Umbilical cord (tissue), 2 donors: ENCODE results near the gene ROR1. TPM values are rescaled to one million over a fixed set of nuclear protein-coding genes. Genes with fewer than 3 reads are reported as not detected.
A peak's percentile ranks its signal among the peaks of the same experiment; 100 is the strongest.
"Not testable (repeated sequence)": the region's sequence is repeated elsewhere in the genome, so short reads cannot be mapped to it uniquely, and the experiment has no call there.

Experiments used
- DNase-seq: peaks from one replicate; pipeline ENCODE4 v3.0.0-alpha.2; 2015; ENCODE audit warnings: low spot score
- total RNA-seq: library from RNA; depleted of rRNA; stranded (reverse); fragments of >200 nt; gene quantifications from one replicate; pipeline ENCODE4 v1.2.3, GENCODE V29; 2014; ENCODE audit warnings: low replicate concordance; ENCODE audit not compliant: insufficient read depth

ROR1 gene
- total RNA-seq, 1 donor from 2014 or later = 22.4 TPM

DNA sequence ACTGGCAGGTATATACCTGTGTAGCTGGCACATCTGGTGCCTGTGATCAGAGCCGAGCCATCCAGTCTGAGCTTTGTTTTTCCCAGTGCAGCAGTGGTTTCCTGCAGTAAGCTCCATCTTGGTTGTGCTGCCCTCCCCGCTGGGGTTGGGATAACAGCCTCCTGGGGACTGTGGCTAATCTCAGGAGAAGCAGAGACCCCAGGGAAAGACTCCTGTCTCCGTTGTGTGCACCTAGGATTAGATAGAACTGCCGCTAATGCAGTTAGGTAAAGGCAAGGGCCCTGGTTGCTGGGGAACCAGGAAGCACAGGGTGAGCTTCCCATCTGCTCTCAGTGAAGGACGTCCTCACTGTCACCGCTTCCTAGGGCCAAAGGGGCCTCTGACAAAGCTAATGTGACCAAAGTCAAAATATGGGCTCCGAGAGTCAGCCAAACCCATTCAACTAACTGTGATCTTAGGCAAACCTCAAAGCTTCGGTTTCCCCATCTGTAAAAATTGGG, 20.0 kb downstream of the ROR1 start:
- DNase-seq = no peak

DNA sequence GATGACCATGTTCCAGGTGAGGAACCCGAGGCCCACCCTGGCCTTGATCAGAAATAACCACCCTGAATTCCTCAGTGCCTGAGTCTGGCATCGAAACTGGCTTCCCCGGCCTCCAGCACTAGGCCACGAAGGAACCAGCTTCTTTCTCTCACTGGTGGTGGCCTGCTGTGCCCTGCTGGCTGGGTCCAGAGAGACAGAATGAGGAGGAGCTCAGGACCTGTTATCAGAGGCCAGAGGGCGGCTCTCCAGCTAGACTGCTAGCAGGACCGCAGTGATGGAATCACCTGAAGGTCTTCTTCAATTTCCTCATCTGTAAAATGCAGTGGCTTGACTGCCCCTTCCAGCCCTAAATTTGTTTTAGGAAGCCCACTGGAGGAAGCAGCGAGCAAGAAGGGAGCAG, 20.5 kb downstream of the ROR1 start:
- no peak for DNase-seq

DNA sequence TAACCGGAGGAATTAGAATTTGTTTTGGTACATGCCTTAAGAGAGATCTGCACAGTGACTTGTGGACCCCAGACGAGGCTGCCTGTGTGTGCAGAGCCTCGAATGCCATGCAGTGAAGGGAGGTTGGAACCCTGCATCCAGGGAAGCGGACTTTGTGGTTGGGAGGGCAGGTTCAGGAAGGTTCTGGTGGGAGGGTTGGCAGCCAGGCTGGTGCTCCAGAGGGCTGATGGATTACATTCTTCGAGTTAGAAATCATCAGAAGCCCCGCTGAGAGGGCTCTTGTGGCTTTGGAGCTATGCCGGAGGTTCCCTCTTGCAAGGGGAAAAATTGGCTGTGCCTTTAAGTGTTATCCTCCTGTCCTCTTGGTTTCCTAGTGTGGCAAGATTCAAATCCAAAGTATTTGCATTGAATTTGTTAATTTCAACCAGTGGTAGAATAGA, 21.1 kb downstream of the ROR1 start:
- DNase-seq = no peak

DNA sequence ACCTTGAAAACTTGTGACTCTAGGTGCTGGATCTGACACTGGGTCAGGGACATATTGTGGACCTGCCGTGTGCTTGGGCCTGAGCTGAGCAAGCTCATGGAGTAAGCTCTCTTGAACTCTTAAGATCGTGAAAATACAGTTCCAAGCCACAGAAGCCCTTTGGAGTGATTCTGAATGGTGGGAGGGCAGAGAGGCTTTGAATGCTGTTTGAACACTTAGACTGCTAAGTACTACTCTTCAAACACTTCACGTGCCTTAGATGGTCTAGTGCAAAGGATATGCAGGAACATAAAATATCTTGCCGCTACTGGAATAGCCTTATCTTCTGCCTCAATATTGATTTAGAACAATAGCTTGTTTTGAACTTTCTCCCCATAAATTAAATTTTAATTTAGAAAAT, 21.6 kb downstream of the ROR1 start:
- DNase-seq = no peak

DNA sequence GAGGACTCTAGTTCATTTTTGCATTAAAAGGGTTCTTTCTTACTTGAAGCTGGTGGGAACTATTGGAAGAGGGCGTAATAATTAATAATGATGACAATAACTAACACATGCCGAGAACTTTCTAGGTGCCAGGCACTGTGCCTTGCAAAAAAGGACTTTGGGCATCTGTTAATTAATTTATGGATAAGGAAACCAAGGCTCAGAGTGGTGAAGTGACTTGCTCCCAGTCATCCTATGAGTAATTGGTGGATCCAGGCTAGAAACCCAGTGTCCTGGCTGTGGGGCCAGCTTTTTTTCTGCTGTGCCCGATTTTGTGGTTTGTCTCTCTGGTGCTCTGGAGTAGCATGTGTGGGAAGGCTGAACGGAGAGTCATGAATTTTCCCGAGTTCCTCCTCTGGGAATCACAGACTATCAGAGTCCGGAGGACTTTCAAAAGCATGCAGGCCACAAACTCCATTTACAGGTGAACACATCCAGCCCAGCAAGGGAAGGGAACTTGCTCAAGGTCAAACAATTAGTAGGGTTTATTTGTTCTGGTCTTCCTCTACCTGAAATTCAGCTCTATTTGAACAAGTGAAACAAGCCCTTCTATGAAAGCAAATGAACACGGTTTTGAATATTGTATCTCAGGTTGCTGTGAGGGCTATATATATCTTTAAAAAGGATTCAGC, 23.4 kb downstream of the ROR1 start:
- DNase-seq = no peak

DNA sequence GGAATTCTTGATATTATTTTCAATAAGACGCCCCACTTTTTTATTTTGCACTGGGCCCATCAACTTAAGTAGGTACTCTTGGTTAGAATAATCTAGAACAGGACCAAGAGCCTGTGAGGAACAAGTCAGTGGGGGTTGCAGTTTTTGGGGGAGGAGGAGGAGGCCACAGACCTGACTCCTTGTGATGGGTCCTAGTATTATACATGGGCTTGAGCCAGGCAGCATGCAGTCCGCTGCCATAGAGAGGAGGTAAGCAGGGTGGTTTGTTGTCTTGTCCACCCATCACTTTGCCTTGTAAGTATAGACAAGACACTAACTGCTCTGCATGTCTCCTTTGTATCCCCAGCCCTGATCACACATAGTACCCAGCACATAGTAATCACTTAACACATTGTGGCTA, 24.5 kb downstream of the ROR1 start:
- no peak for DNase-seq

DNA sequence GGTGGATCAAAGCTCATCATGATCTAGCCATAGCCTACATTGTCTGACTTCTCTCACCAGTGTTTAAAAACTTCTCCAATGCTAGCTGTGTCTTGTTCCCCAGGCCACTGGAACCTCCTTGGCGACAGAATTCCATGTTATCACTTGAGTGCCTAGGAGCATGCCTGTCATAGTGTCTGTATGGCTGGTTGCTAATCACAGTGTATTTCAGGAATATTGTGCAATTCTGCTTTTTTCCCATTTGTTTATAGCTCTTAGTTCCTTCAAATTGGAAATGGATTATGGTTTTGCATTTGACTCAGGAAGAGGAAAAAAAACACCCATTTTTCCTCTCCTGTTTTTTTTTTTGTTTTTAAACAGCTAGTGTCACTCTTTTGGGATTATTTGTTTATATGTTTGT, 25.5 kb downstream of the ROR1 start:
- DNase-seq = no peak

DNA sequence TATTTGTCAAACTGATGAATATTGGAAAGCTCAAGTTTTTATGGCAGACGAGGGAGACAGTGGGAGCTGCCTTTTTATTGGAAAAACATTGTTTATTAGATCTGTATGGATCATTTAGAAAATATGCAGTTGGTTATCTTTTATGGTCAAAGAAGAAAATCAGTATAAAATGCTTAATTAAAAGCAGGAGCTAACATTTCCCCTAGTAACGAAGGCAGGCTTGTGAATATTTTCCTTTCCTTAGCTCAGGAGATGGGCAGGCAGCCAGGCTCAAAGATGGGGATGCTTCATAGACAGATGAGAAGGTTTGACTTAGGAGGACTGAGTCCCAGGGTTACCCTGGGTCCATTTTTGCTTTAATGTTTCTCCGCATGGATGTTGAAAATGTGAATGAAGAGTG, 26.0 kb downstream of the ROR1 start:
- no peak for DNase-seq

DNA sequence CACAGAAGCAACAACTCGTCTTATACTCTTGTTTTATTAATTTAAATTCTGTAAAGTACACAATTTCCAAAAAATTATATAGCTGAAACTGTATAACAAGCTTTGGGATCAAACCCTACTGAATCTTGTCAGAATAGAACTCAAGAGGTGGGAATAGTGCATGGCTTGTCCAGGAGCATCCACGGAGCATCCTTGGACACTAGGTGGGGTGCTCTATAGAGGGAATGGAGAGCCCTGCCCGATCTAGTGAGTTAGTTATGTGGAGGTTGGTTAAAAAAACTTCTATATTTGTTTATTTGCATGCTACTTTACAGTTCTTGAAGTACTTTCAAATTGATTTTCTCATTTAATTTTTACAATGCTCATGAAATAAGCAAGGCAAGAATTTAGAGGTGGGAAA, 28.3 kb downstream of the ROR1 start:
- DNase-seq = no peak

DNA sequence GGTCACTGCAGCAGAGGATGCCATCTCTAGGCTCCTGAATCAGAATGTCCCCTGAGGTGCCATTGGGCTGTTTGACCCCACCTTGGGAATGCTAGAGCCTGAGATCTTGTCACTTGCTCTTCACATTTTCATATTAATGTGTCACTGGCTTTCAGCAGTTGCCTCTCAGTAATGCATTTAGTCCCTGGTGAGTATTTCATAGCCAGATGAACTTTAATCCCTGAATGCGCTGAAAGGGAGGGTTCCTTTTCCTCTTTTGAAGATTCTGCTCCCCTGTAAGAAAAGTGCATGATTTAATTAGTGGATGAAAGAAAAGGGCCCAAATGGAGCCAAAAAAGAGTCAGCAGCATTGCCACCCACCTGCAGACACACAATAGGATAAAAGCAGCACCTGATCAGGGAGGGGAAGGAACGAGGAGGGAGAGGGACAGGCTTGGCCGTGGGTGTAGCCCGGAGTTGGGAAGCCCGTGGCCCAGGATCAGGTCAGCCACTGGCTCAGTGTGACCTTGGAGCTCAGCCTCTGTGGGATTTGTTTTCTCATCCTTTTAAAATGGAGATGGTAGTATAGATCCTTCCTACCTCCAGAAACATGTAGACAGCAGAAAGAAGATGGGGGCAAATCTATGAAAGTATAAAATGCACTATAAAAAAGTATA, 31.1 kb downstream of the ROR1 start:
- no peak for DNase-seq

DNA sequence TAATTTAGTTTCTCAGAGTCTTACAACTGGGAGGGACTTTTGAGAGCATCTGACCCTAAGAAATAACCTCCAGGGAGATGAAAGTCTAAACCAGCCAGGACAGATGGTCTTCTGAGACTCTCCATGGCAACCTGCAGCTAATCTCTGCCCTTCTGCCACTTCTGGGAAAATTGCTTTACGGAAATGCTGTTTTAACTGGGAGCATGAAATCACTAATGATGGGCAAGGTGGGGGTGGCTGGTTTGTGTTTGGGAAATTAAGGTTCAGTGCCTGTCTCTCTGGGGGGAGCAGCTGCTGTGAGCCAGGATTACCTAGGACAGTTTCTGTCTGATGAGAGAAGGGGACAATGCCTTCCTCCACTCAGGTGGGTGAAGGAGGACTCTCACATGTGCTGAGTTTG, 33.2 kb downstream of the ROR1 start:
- no peak for DNase-seq

DNA sequence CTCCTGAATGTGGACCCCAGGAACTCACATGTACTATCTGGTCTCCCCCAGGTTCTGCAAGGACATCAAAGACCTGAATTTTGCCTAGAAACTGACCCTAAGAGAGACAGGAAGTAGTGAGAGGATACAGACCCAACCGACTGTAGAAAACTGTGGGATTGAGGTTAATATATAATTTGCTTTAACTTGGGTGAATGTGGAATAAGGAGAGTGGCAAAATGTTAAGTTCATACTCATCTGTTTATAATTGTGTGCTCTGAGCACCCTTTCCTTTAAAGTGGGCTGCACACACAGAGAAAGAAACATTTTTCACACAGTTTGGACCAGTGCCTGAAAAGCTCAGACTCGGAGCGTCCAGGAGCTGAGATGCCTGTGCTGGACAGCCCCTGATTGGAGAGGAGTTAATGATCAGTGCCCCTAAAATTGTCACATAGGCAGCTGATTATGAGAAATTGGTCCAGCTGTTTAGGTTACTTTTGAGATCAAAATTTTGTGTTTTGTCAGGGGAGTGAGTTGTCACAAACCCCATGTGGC, 37.2 kb downstream of the ROR1 start:
- DNase-seq = no peak

DNA sequence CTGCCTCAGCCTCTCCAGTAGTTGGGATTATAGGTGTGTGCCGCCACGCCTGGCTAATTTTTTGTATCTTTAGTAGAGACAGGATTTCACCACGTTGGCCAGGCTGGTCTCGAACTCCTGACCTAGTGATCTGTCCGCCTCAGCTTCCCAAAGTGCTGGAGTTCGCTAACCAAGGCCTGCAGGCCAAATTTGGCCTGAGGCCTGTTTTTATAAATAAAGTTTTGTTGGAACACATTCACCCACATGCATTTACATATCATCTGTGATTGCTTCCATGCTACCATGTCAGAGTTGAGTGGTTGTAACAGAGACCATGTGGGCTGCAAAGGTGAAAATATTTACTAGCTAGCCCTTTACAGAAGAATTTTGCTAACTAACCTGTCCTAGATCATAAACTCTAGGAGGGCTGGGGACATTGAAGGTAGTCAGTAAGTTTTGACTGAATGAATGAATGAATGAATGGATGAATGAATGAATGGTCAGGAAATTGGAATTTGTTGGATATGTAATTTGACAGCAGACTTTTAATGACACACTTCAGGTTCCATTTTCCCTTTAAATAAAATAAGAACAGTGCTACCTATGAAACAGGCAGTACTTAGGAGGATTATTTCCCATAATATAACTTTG, 38.4 kb downstream of the ROR1 start:
- DNase-seq = no peak

DNA sequence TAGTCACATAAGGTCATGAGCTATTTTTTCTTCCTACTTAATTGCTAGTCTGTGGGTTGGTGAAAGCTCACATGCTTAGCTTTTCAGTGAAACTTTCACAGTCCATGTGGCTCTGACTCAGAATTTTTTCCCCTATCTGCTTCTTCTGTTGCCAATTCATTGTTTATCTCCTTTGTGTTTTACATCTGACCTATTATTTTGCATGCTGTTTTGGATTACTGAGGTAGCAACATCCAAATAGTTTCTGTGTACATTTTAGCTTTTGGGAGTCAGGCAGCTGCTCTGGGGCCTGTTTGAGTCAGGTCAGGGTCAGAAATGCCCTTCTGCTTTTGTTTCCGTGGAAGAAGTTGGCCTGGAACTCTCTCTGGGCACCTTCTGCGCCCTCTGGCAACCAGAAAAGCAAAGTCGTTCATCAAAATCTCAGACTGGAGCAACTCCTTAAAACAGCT, 40.0 kb downstream of the ROR1 start:
- DNase-seq = no peak

DNA sequence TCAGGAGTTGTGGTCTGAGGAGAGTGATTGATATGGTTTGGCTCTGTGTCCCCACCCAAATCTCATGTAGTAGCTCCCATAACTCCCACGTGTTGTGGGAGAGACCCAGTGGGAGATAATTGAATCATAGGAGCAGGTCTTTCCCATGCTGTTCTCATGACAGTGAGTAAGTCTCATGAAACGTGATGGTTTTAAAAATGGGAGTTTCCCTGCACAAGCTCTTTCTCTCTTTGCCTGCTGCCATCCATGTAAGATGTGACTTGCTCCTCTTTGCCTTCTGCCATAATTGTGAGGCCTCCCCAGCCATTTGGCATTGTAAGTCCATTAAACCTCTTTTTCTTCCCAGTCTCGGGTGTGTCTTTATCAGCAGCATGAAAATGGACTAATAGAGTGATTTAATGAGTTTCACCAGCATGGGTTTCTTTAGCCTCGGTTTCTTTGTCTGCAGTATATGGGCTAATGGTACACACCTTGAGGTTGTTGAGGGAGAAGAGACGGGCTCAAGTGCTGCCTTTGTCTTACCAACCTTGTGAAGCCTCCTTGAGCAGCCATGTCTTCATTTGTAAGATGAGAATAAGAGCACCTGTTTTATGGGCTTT, 42.5 kb downstream of the ROR1 start:
- DNase-seq = not testable (repeated sequence)

DNA sequence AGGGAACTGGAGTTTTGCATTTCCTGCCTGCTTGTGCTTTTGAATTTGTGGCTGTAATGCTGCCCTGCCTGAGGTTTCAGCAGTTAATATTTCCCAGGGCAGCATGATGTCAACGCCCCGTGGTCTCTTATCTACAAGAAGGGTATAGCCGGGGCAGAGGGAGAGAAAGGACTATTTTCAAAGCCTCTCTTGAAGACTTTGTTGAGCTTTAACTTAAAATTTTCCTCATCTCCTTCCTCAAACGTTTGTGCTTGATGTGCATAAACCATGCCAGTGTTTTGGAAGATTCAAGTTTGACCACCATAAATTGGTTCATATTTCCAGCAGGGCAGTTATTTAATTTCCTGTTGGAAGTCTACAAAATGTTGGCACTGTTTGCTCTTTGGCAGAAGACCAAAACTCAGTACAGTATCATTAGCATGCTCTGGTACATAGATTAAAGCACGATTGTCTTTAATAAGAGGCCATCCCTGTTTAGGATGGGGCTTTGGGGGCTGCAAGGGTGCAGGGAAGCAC, 43.4 kb downstream of the ROR1 start:
- peak; percentile 92 for DNase-seq

DNA sequence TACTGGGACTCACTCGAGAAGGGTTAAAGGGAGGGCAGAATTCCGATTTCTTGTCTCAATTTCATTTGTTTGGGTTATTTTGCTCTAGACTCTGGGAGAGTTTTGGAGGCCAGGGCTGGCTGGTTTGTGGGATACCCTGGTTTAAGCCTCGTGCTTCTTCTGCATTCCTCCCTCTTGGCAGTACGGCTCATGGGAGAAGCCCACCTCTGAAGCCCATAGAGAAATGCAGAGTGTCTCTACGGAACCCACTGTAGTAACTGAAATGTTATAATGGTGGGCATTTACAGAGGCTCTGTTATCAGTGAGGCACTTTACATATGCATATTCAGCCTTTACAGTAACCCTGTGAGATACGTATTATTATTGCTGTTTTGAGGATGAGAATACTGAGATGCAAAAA, 43.9 kb downstream of the ROR1 start:
- DNase-seq = no peak

DNA sequence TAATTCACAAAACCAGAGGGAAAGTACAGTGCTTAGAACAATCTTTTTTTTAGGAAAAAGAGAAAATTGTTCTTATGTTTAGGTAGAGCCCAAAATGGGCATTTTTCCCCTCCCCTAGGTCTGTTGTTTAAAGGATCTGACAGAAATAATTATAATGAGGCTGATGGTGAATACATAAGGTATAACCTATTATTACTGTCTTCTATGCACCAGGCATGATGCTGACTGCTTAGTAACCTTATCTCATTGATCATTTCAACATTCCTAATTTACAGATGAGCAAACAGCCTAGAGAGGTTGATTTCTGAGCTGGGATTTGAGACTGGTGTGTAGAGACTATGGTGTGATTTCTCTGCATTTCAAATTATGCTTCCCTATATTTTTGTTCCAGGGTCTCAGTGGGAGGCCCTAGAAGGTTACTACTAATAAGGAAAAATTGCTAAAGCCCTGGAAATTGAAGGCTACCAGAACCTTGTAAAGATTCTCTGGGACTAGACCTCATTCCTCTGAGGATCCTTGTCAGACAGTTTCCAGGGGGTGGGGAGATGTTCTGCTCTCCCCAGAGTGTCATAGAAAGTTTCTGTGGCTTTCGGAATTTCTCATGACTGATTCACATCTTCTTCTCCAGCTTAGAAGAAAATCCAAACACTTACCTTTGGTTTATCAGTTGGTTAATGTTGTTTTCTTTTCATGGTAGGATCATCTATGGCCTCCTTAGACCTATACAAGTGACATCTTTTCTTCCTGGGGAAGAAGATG, 44.9 kb downstream of the ROR1 start:
- DNase-seq = no peak

DNA sequence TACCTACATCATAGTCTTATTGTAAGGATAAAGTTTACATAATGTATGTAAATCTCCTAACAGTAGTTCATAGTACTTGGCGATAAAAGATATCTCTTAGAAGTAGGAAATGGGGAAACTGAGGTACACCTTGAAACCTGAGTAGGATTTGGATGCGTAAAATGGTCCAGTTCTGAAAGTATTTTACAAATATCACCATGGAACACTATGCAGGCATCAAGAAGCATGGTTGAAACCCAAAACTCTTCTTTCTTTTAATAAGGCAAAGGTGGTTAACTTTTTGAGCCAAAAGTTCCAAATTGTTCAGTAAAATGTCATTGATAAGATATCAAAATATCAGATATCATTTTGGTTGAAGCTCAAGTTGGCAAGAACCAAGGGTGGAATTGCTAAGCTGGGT, 46.0 kb downstream of the ROR1 start:
- no peak for DNase-seq

DNA sequence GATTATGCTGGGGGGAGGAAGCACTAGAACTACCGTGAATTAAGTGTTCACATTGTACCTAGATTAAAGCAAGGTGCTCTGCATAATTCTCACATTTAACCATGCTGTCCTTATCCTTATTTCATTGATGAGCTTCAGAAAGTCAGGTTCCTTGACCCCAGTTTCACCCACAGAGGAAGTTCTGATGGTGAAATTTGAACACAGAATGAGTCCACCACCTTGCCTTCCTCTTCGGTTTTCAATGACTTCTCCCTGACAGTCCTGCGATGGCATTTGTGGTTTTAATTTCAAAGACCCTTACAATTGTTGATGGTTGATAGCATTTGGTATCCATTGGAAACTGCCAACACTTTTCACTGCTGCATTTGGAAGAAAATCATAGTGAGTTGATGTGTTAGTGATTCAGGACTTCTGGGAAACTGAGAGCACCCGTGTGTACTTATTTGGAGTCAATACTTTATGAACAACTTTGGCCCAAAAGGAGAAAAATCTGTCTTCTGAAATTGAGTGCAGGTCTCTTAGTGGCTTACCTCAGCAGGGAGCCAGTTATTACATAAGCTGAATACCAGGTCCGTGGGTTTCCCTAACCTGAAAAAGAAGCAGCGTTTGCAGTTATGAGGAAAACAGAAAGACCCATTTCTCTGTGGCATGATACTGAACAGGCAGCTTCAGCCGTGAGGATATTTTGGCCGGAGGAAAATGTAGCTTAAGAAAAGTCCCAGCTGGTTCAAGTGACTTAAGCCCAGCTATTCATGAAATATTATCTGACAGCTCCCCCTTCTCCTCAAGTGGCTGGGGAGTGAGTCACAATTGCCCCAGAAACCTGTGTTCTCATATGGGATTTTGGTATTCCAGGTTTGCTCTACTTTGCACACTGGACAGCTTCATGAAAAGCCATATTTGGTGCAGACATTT, 47.5 kb downstream of the ROR1 start:
- DNase-seq = peak; percentile 89
